ENCODE results near the gene PRSS8. TPM values are rescaled to one million over a fixed set of nuclear protein-coding genes. Genes with fewer than 3 reads are reported as not detected.

The PRSS8 gene
- total RNA-seq, 4 donors from 2014 or later: 42.1 to 89.9 (median 72.8) TPM

DNA sequence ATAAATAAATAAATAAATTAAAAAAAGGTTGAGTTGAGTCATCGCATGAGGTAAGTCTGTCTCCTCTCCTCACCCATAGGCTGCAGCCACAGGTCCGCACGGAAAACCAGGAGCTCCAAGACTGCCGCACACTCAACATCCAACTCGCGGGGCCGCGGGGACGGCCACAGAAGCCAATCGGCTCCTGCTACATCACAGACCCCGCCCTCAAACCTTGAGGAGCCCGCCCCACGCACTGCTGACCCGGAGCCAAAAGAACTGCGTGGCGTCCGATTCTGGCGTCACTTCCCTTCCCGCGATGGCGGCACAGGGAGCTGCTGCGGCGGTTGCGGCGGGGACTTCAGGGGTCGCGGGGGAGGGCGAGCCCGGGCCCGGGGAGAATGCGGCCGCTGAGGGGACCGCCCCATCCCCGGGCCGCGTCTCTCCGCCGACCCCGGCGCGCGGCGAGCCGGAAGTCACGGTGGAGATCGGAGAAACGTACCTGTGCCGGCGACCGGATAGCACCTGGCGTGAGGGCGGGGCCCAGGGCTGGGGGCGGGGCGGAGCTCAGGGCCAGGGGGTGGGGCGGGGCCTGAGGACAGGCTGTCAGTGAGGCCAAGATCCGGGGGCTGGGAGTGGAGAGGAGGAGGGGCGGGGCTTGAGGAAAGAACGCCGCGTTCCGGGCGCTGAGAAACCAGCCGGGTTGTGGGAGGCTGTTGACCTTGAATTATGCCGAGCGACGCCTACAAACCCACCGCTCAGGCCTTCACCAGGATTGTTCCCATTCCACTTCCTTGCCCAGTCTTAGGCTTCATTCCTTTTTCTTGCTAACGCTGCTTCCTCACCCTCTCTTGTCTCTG is 17.9 kb downstream of the PRSS8 start, which contains the start of gene KAT8:
KAT8 (plus strand) TSS at position 281 of the 839 bp plus-strand sequence; CDS start at position 299, 18 bp downstream.
- H3K4me1 ChIP-seq: peaks cover 19% of the 10 kb centered on the region in 2 donors
- DNase-seq: peak; percentile 99

DNA sequence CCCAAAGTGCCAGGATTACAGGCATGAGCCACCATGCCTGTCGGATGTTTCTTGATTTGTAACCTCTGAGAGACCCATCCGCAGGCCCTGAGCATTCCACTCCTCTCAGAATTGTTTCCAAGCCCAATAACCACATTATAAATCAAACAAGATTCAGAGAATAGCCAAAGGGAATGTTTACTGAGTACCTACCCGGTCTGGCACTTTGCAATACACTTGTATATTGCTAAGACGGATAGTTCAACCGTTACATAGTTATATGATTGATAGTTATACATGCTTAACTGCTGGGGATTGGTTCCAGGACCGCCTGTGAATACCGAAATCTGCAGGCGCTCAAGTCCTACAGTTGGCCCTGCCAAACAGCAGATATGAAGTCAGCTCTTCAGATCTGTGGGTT is 21.1 kb downstream of the PRSS8 start:
- Histone ChIP-seq H3K4me1 (peaks cover 13 to 19% of the 10 kb centered on the region in 2 donors), H3K27me3 (no peaks in the 10 kb centered on the region), H3K27ac (no peak overlapping the region), H3K4me3 (replicated peaks in 1 of 3) (no peak overlapping the region), H3K36me3 (peaks cover 17 to 28% of the 10 kb centered on the region in 2 donors), H3K9me3 (no peaks in the 10 kb centered on the region)
- 89 to 96% methylated on average over 8 of the region's 8 CpGs for WGBS, 2 donors
- TF ChIP-seq, protein P1, sequence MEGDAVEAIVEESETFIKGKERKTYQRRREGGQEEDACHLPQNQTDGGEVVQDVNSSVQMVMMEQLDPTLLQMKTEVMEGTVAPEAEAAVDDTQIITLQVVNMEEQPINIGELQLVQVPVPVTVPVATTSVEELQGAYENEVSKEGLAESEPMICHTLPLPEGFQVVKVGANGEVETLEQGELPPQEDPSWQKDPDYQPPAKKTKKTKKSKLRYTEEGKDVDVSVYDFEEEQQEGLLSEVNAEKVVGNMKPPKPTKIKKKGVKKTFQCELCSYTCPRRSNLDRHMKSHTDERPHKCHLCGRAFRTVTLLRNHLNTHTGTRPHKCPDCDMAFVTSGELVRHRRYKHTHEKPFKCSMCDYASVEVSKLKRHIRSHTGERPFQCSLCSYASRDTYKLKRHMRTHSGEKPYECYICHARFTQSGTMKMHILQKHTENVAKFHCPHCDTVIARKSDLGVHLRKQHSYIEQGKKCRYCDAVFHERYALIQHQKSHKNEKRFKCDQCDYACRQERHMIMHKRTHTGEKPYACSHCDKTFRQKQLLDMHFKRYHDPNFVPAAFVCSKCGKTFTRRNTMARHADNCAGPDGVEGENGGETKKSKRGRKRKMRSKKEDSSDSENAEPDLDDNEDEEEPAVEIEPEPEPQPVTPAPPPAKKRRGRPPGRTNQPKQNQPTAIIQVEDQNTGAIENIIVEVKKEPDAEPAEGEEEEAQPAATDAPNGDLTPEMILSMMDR (IDR thresholded peaks at IDR 0.05): no peak
- no peak for TF ChIP-seq POLR2A (IDR thresholded peaks at IDR 0.05)
- intact Hi-C loops (cut with DNase I): no loop called here
- no peak for DNase-seq

More for the DNA sequence above, 17.9 kb downstream of the PRSS8 start, which contains the start of gene KAT8:
- H3K27ac ChIP-seq: peak within 1 kb of the TSS; percentile 84 to 96 (median 88)
- TF ChIP-seq POLR2A (IDR thresholded peaks at IDR 0.05): peak; percentile 63 to 89
- TF ChIP-seq, protein P1 (IDR thresholded peaks at IDR 0.05): no peak
- H3K4me3 ChIP-seq (replicated peaks in 1 of 3): peak within 1 kb of the TSS in 2 of 3 donors; percentile 66 to 80
- H3K9me3 ChIP-seq: no peaks in the 10 kb centered on the region
- no peaks in the 10 kb centered on the region for H3K27me3 ChIP-seq
- peaks cover 28 to 33% of the 10 kb centered on the region in 2 donors for H3K36me3 ChIP-seq
- 0% methylated on average over 26 to 27 of the region's 68 CpGs for WGBS, 2 donors
- intact Hi-C loops (cut with DNase I): no loop called here

DNA sequence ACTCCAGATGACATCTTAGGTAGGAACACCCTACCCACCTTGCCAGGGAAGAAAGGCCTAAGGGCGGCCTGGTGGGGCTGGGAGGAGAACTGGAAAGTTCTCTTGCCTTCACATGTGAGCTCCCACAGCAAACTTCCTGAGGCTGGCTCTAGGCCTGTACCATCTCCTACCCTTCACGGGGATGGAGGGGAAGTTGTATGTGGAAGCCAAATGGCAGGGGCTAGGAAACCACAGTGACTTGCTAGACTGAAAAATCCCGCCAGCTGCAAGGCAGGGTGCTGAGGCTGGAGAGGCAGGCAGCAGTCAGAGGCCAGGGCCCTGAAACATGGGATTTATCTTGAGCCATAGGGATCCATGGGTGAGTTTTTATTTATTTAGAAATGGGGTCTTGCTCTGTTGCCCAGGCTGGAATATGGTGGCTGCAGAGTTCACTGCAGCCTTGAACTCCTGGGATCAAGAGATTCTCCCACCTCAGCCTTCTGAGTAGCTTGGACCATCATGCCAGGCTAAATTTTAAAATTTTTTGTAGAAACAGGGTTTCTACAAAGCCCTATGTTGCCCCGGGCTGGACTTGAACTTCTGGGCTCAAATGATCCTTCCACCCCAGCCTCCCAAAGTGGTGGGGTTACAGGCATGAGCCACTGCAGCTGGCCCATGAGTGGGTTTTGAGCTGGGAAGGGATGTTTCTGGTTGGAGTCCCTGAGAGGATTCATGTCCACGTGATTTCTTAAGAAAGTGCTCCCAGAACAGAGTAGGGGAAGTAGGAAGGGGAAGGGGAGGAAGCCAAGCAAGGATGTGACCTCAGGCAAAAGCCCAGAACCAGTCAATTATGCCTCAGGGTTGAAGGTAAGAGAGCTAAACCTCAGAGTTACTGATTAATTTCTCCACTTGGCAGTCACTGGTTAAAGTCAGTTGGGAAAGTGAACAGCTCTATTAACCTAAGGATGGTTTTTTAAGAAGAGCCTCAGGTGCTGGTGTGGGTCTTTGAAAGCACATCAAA is 22.1 kb downstream of the PRSS8 start:
- TF ChIP-seq, protein P1 (IDR thresholded peaks at IDR 0.05): no peak
- no peak for TF ChIP-seq POLR2A (IDR thresholded peaks at IDR 0.05)

DNA sequence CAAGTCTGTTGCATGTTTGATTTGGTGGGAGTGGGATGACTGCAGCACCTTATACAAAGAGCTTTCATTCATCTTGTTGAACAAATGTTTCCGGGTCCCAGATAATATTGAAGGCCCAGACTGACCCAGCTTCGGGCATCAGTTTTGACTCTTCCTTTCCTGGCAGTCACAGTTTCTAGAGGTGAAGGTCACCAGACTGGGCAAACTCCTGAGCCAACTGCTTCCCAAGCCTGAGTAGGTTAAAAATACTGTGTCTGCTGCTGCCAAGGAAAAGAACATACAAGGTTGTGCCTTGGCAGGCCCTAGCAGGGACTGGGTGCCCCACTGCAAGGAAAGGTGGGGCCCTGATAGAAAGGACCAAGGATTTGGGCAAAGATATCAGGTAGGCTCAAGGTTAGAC is 22.8 kb downstream of the PRSS8 start:
- 82 to 96% methylated on average over 2 of the region's 2 CpGs for WGBS, 2 donors

More for the DNA sequence above, 22.1 kb downstream of the PRSS8 start:
- Histone ChIP-seq H3K4me3 (replicated peaks in 1 of 3) (no peak overlapping the region), H3K27me3 (no peaks in the 10 kb centered on the region), H3K9me3 (no peaks in the 10 kb centered on the region), H3K4me1 (peaks cover 11 to 17% of the 10 kb centered on the region in 2 donors), H3K27ac (peak overlapping the region in 1 of 3 donors; percentile 30), H3K36me3 (peaks cover 17 to 23% of the 10 kb centered on the region in 2 donors)
- DNase-seq: no peak
- intact Hi-C loops (cut with DNase I): no loop called here
- 79% methylated on average over 3 to 5 of the region's 5 CpGs for WGBS, 2 donors

More for the DNA sequence above, 22.8 kb downstream of the PRSS8 start:
- no peaks in the 10 kb centered on the region for H3K9me3 ChIP-seq
- no peak for TF ChIP-seq POLR2A (IDR thresholded peaks at IDR 0.05)
- TF ChIP-seq, protein P1 (IDR thresholded peaks at IDR 0.05): no peak
- peaks cover 13 to 15% of the 10 kb centered on the region in 2 donors for H3K4me1 ChIP-seq
- no peak overlapping the region for H3K4me3 ChIP-seq (replicated peaks in 1 of 3)
- no peaks in the 10 kb centered on the region for H3K27me3 ChIP-seq
- no peak for DNase-seq
- H3K36me3 ChIP-seq: peaks cover 17 to 23% of the 10 kb centered on the region in 2 donors
- intact Hi-C loops (cut with DNase I): no loop called here
- H3K27ac ChIP-seq: peak overlapping the region in 1 of 3 donors; percentile 30

Data from thyroid gland (tissue), 4 donors.